GM10248 (cell line): ENCODE results near the gene ZNF654.

ENCODE experiments used
- CTCF ChIA-PET: fragments of 300-600 bp; sonication (Branson Sonifier 250); formaldehyde crosslinking; extraction: SDS; loops from one replicate; lab custom pipeline; 2021; ENCODE audit warnings: antibody characterized with exemption; lab: Yijun Ruan, JAX
- POLR2A ChIA-PET: fragments of 350-650 bp; sonication (Branson Sonifier 250); formaldehyde crosslinking; extraction: SDS; loops from one replicate; lab custom pipeline; 2020; ENCODE audit warnings: antibody characterized with exemption; lab: Yijun Ruan, JAX
- DNase-seq: peaks from one replicate; pipeline ENCODE4 v3.0.0; 2012; ENCODE audit errors: extremely low spot score
- CTCF ChIP-seq: IDR thresholded peaks from 2 replicates; pipeline ENCODE4 v1.5.1; 2012; ENCODE audit warnings: mild to moderate bottlenecking, low read depth; ENCODE audit errors: extremely low read depth, missing control alignments, control extremely low read depth

ZNF654 gene

GRCh38 chr3:88034491-88035275, 24.4 kb upstream of the ZNF654 start:
- ChIA-PET CTCF (interaction anchor here (1.4 kb wide), 1 partner anchor 19 kb away, joined by 3 read pairs; no protein-coding TSS in a partner anchor), POLR2A (no interaction called here)
- TF ChIP-seq CTCF, result no peak

GRCh38 chr3:88036221-88036620, 22.8 kb upstream of the ZNF654 start:
- POLR2A ChIA-PET, result no interaction called here
- CTCF ChIA-PET, result interaction anchor here (0.5 to 0.7 kb wide), 2 partner anchors 23 to 153 kb away, joined by 3 read pairs; no protein-coding TSS in a partner anchor
- TF ChIP-seq CTCF, result no peak
- no peak for DNase-seq

More at GRCh38 chr3:88034491-88035275, 24.4 kb upstream of the ZNF654 start:
- no peak for DNase-seq

- ChIA-PET POLR2A (no interaction called here), CTCF (no interaction called here)
- no peak for DNase-seq
- TF ChIP-seq CTCF, result no peak
These were observed 20.5 kb upstream of the ZNF654 start for GRCh38 chr3:88038566-88038965.

GRCh38 chr3:88040529-88040928, 18.5 kb upstream of the ZNF654 start:
- ChIA-PET POLR2A (no interaction called here), CTCF (interaction anchor here (1.7 kb wide), 1 partner anchor 11 kb away, joined by 5 read pairs; no protein-coding TSS in a partner anchor)
- TF ChIP-seq CTCF, result no peak
- DNase-seq, result no peak

- no peak for DNase-seq
- CTCF ChIA-PET, result interaction anchor here (1.7 to 3.3 kb wide), 2 partner anchors 12 kb away, joined by 5 to 14 read pairs; no protein-coding TSS in a partner anchor
- POLR2A ChIA-PET, result no interaction called here
- TF ChIP-seq CTCF, result no peak
These were observed 18.1 kb upstream of the ZNF654 start for GRCh38 chr3:88041005-88041404.

GRCh38 chr3:88044411-88044810, 14.6 kb upstream of the ZNF654 start:
- ChIA-PET CTCF (interaction anchor here (1.2 to 3.3 kb wide), 2 partner anchors 9 to 16 kb away, joined by 3 to 14 read pairs; no protein-coding TSS in a partner anchor), POLR2A (no interaction called here)
- no peak for DNase-seq
- TF ChIP-seq CTCF, result no peak
